Mononuclear cell (primary cell): ENCODE measurements around the gene MRGPRX3. TPM values are rescaled to one million over a fixed set of nuclear protein-coding genes. Genes with fewer than 3 reads are reported as not detected.
"Not testable (repeated sequence)": the region's sequence is repeated elsewhere in the genome, so short reads cannot be mapped to it uniquely, and the experiment has no call there.

Source experiments
- H3K27me3 ChIP-seq: 2 replicates; pipeline ENCODE4 v1.6.0; 2011; ENCODE audit warnings: low read length, control low read depth; ENCODE audit not compliant: insufficient read depth
- H3K4me1 ChIP-seq: 2 replicates; pipeline ENCODE4 v1.5.1; 2011; ENCODE audit warnings: mild to moderate bottlenecking, low read length, control low read depth; ENCODE audit not compliant: insufficient read depth
- H3K4me3 ChIP-seq: 2 replicates; pipeline ENCODE4 v1.5.1; 2011; ENCODE audit warnings: mild to moderate bottlenecking, low read length, moderate library complexity
- H3K9me3 ChIP-seq: 2 replicates; pipeline ENCODE4 v1.5.1; 2011; ENCODE audit warnings: low read depth, mild to moderate bottlenecking, control low read depth, low read length
- total RNA-seq: library from RNA; depleted of rRNA; stranded (reverse); fragments of >200 nt; gene quantifications from one replicate; pipeline ENCODE4 v1.2.3, GENCODE V29; 2012

Gene MRGPRX3
- not detected for total RNA-seq

DNA sequence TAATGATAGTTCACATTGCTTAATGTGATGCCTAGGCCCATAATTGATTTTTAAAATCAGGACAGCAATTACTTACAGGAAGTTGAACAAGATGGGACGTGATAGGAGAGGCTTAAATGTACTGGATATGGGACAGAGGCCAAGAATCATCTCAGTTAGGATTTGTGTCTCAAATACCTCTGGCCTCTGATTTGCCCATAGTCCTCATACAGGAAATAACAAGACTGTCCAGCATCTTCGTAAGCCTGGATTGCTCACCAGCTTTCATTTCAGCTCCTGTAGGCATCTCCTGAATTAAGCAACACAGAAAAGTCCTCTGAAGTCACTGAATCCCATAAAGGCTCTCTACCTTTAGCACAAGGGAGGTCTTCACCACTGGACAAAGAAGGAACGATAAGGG lies at the start of gene MRGPRX3:
TSS of gene MRGPRX3 (plus strand) at position 231 of the 400 bp plus-strand sequence. CDS start 4,632 bp downstream, outside the sequence.
- H3K27me3 ChIP-seq: peaks cover 19% of the 10 kb centered on the region
- H3K4me1 ChIP-seq: no peaks in the 10 kb centered on the region
- no peaks in the 10 kb centered on the region for H3K9me3 ChIP-seq
- H3K4me3 ChIP-seq: no peak within 1 kb of the TSS

GRCh38 chr11:18088366-18088765 lies 44.0 kb upstream of the MRGPRX3 start:
- Histone ChIP-seq H3K4me1 (peaks cover 4% of the 10 kb centered on the region), H3K27me3 (no peaks in the 10 kb centered on the region), H3K9me3 (no peaks in the 10 kb centered on the region), H3K4me3 (no peak overlapping the region)

- H3K4me1 ChIP-seq: peaks cover 4% of the 10 kb centered on the region
- H3K4me3 ChIP-seq: no peak overlapping the region
- H3K27me3 ChIP-seq: no peaks in the 10 kb centered on the region
- H3K9me3 ChIP-seq: no peaks in the 10 kb centered on the region
Observed at GRCh38 chr11:18088966-18089365, 43.4 kb upstream of the MRGPRX3 start.

DNA sequence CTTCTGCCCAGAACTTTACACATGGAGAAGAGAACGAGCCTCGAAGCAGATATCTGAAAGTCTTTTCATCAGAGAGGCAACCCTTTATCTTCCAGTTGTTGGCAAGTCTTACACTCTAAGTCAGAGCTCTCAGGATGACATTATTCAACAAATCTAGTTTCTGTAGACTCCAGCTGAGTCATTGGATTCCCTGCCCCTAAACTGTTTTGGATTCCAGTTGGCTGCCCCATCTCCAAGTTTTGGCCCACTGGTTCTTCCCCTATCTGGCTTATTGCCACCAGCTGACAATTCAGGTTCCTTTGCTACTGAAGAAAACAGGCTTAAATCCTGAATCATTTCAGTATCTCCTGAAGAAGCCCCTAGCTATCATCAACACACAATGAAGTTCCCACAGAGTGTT lies 40.6 kb upstream of the MRGPRX3 start:
- no peaks in the 10 kb centered on the region for H3K27me3 ChIP-seq
- H3K9me3 ChIP-seq: no peaks in the 10 kb centered on the region
- no peak overlapping the region for H3K4me3 ChIP-seq
- H3K4me1 ChIP-seq: peaks cover 4% of the 10 kb centered on the region

DNA sequence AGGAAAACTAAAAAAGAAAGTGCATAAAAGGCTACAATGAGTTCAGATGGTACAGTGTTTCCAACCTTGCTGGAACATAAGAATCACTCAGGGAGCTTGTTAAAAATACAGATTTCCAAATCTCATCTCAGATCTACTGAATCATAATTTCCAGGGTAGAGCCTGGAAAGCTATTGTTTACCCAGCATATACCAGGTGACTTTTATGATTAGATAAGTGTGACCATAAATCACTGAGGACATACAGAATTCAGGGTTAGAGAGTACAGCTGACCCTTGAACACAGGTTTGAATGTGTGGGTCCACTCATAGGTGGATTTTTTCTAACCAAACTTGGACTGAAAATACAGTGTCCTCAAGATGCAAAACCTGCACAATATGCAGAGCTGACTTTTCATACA lies 38.4 kb upstream of the MRGPRX3 start:
- Histone ChIP-seq H3K27me3 (no peaks in the 10 kb centered on the region), H3K4me3 (no peak overlapping the region), H3K9me3 (no peaks in the 10 kb centered on the region), H3K4me1 (peaks cover 4% of the 10 kb centered on the region)

DNA sequence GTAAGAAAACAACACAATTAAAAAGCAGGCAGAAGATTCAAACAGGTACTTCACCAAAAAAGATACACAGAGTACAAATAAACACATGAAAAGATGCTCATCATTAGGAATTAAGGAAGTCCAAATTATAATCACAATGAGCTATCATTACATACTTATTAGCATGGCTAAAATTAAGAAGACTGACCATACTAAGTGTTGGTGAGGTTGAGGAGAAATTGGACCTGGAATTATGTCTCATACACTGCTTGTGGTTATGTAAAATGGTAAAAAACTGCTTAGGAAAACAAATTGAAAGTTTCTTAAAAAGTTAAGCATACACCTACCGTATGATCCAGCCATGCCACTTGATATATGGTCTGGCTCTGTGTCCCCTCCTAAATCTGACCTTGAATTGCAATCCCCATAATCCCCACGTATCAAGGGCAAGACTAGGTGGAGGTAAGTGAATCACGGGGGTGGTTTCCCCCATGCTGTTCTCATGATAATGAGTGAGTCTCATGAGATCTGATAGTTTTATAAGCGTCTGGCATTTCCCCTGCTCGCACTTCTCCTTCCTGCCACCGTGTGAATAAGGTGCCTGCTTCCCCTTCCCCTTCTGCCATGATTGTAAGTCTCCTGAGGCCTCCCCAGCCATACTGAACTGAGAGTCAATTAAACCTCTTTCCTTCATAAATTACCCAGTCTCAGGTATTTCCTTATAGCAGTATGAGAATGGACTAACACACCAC lies 31.3 kb upstream of the MRGPRX3 start:
- peaks cover 13% of the 10 kb centered on the region for H3K4me1 ChIP-seq
- no peaks in the 10 kb centered on the region for H3K27me3 ChIP-seq
- H3K4me3 ChIP-seq: no peak overlapping the region
- H3K9me3 ChIP-seq: no peaks in the 10 kb centered on the region

- Histone ChIP-seq H3K27me3 (peaks cover 2% of the 10 kb centered on the region), H3K9me3 (no peaks in the 10 kb centered on the region), H3K4me3 (peak overlapping the region; percentile 91), H3K4me1 (peaks cover 18% of the 10 kb centered on the region)
Observed at GRCh38 chr11:18105086-18105801, 27.1 kb upstream of the MRGPRX3 start.

DNA sequence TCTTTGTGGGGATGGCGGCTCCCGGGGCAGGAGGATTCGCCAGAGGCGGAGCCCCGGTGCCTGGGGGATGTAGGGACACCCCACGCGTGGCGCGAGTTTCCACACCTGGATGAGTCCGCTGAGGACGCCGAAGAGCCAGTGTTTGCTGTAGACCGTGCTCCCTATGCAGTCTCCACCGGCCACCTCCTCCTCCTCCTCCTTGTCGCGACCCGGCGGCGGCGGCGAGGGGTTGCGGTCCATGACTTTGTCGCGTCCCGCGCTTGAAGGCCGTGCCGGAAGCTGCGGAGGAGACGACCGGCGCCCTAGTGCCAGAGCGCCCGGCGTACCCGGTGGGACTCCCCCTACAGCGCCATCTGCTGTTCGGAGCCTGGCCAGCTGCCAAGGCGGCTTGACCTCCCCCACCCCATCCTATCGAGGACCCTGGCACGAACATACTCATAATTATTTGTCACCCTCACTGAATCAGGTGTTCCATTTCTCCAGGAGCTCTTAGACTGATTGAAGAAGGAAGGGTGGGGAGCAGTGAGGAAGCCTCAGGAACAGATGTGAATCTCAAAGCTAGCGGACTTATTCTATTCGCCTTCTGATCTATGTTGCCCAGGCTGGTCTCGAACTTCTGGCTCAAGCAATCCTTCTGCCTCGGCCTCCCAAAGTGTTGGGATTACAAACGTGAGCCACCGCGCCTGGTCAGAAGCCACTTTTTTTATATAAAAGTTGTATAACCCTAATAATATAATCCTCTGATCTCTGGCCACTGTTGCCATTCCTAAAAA lies 26.4 kb upstream of the MRGPRX3 start, which contains the start of gene SAAL1:
TSS of gene SAAL1 (minus strand) at position 281 of the 773 bp plus-strand sequence. CDS start at position 240, 41 bp downstream.
- H3K4me3 ChIP-seq: peak within 1 kb of the TSS; percentile 91
- H3K27me3 ChIP-seq: peaks cover 7% of the 10 kb centered on the region
- H3K9me3 ChIP-seq: no peaks in the 10 kb centered on the region
- H3K4me1 ChIP-seq: peaks cover 18% of the 10 kb centered on the region

DNA sequence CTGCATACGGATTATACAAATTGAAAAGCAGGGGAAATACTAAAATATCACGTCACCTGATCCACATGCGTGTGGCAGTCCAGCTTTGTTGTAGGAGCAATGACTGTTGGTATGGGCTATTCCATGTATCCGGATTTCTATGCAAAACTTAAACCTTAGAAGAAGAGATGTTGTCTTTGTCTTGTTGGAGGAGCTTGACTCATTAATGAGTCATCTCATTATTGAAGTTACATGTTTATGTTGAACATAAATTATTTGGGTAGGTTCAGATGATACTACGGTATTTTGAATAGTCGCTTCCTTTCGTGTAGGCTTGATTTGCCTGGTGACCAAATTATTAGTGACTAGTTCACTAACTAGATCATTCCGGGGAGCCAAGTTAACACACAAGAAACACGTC lies 25.7 kb upstream of the MRGPRX3 start:
- H3K4me1 ChIP-seq: peaks cover 18% of the 10 kb centered on the region
- H3K4me3 ChIP-seq: no peak overlapping the region
- no peaks in the 10 kb centered on the region for H3K9me3 ChIP-seq

GRCh38 chr11:18108254-18108653 lies 24.1 kb upstream of the MRGPRX3 start:
- Histone ChIP-seq H3K4me3 (no peak overlapping the region), H3K4me1 (peaks cover 18% of the 10 kb centered on the region), H3K9me3 (no peaks in the 10 kb centered on the region), H3K27me3 (peaks cover 15% of the 10 kb centered on the region)

More for the DNA sequence above, 25.7 kb upstream of the MRGPRX3 start:
- peaks cover 11% of the 10 kb centered on the region for H3K27me3 ChIP-seq

GRCh38 chr11:18111005-18111404 lies 21.4 kb upstream of the MRGPRX3 start:
- peaks cover 15% of the 10 kb centered on the region for H3K27me3 ChIP-seq
- peaks cover 6% of the 10 kb centered on the region for H3K4me1 ChIP-seq
- no peak overlapping the region for H3K4me3 ChIP-seq
- no peaks in the 10 kb centered on the region for H3K9me3 ChIP-seq

- Histone ChIP-seq H3K9me3 (no peaks in the 10 kb centered on the region), H3K4me3 (no peak overlapping the region), H3K4me1 (no peaks in the 10 kb centered on the region), H3K27me3 (peaks cover 12% of the 10 kb centered on the region)
Observed at GRCh38 chr11:18115360-18116127, 16.8 kb upstream of the MRGPRX3 start.

- H3K4me1 ChIP-seq, H3K27me3 ChIP-seq, H3K9me3 ChIP-seq, H3K4me3 ChIP-seq: not testable (repeated sequence)
Observed at GRCh38 chr11:18121331-18121828, 11.0 kb upstream of the MRGPRX3 start.

- H3K9me3 ChIP-seq, H3K4me3 ChIP-seq, H3K4me1 ChIP-seq: not testable (repeated sequence)
- H3K27me3 ChIP-seq: peaks cover 19% of the 10 kb centered on the region
Observed at GRCh38 chr11:18131115-18131514, 1.3 kb upstream of the MRGPRX3 start.
